ENCODE measurements around the gene TXNRD3. TPM values are rescaled to one million over a fixed set of nuclear protein-coding genes. Genes with fewer than 3 reads are reported as not detected.
A peak's percentile ranks its signal among the peaks of the same experiment; 100 is the strongest.

Gene TXNRD3
- total and polyA plus RNA-seq, 2 of the 4 experiments (the other 2 are of a cell fraction), result 3.9 to 8.4 TPM

DNA sequence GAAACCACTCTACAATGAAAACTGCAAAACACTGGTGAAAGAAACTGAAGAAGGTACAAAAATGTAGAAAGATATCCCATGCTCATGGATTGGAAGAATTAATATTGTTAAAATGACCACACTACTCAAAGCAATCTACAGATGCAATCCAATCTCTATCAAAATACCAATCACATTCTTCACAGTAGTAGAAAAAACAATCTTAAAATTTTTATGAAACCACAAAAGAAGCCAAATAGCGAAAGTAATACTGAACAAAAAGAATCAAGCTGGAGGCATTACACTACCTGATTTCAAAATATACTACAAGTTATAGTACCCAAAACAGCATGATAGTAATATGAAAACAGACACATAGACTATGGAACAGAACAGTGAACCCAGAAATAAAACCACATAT is 36.9 kb downstream of the TXNRD3 start:
- ATAC-seq (ENCODE audit: low read depth), result no peak
- H2AFZ ChIP-seq (replicated peaks; ENCODE audit: low read length, poor library complexity), result no peak overlapping the region
- H3K23ac ChIP-seq (ENCODE audit: low read depth, low read length), result no peak overlapping the region
- H3K4me3 ChIP-seq (ENCODE audit: insufficient read depth, low read depth, low read length), result no peak overlapping the region
- H2BK20ac ChIP-seq (ENCODE audit: low read depth, low read length), result no peak overlapping the region
- dilution Hi-C loops (cut with HindIII; ENCODE audit: low sequenced_read_pairs, unreplicated experiment) (no loop called here), intact Hi-C loops (cut with micrococcal nuclease) (no loop called here), in situ Hi-C loops (cut with MboI; ENCODE audit: low sequenced_read_pairs) (no loop called here)
- peak; percentile 18 for DNase-seq
- no peak overlapping the region for H2BK120ac ChIP-seq (ENCODE audit: low read depth, low read length)
- ChIA-PET CTCF (no interaction called here), POLR2A (ENCODE audit: unreplicated experiment) (no interaction called here)
- no peak overlapping the region for H2AK5ac ChIP-seq (ENCODE audit: low read depth, low read length)
- no peaks in the 10 kb centered on the region for H3K79me1 ChIP-seq (ENCODE audit: low read depth in 1 of 2, low read length in 2 of 2)
- no peaks in the 10 kb centered on the region for H3K27me3 ChIP-seq (ENCODE audit: control insufficient read depth, insufficient read depth, low read length)
- H2BK15ac ChIP-seq (ENCODE audit: low read depth, low read length), result no peak overlapping the region
- no peak overlapping the region for H2AK9ac ChIP-seq (replicated peaks; ENCODE audit: low read depth, low read length, poor library complexity)
- peaks cover 10% of the 10 kb centered on the region for H3K4me1 ChIP-seq (ENCODE audit: control insufficient read depth, insufficient read depth, low read length)
- H3K9ac ChIP-seq (ENCODE audit: low read depth, low read length), result no peak overlapping the region
- BruUV-seq (replicated peaks), result no TSS peak
- H3K4me2 ChIP-seq (ENCODE audit: low read depth, low read length), result no peak overlapping the region
- no peaks in the 10 kb centered on the region for H4K20me1 ChIP-seq (ENCODE audit: insufficient read depth, low read length)
- WGBS, 2 experiments (ENCODE audit: extremely low coverage in 2 of 2, insufficient read length in 1 of 2), result no CpG with 5 or more reads among the region's 1 CpG
- H2BK5ac ChIP-seq (ENCODE audit: low read depth, low read length, poor library complexity, severe bottlenecking), result no peak overlapping the region
- no peak overlapping the region for H3K27ac ChIP-seq (ENCODE audit: insufficient read depth, low read length)
- peaks cover 9% of the 10 kb centered on the region for H3K9me1 ChIP-seq (ENCODE audit: insufficient read depth, low read length)
- no peak overlapping the region for H3K14ac ChIP-seq (replicated peaks; ENCODE audit: low read depth, low read length)
- no peaks in the 10 kb centered on the region for H3K36me3 ChIP-seq (ENCODE audit: control insufficient read depth, insufficient read depth, low read length)
- no peak overlapping the region for H3K56ac ChIP-seq (ENCODE audit: extremely low read depth, insufficient read depth, low read length)
- TF ChIP-seq NFE2L2 (IDR thresholded peaks at IDR 0.05; ENCODE audit: low read depth, low read length) (no peak), RFX5 (IDR thresholded peaks at IDR 0.05; ENCODE audit: low read depth, low read length) (no peak), MXI1 (IDR thresholded peaks at IDR 0.05; ENCODE audit: borderline replicate concordance, low read depth, low read length) (no peak)
- TF ChIP-seq, protein P1, sequence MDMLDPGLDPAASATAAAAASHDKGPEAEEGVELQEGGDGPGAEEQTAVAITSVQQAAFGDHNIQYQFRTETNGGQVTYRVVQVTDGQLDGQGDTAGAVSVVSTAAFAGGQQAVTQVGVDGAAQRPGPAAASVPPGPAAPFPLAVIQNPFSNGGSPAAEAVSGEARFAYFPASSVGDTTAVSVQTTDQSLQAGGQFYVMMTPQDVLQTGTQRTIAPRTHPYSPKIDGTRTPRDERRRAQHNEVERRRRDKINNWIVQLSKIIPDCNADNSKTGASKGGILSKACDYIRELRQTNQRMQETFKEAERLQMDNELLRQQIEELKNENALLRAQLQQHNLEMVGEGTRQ (IDR thresholded peaks at IDR 0.05; ENCODE audit: low read depth, low read length), result no peak
- no peaks in the 10 kb centered on the region for H3K9me3 ChIP-seq (ENCODE audit: control insufficient read depth, insufficient read depth, low read length)
- no peak overlapping the region for H4K5ac ChIP-seq (ENCODE audit: low read depth, low read length)
- no peak overlapping the region for H4K91ac ChIP-seq (ENCODE audit: insufficient read depth, low read depth, low read length)
- no peak overlapping the region for H3K4ac ChIP-seq (ENCODE audit: low read depth, low read length)
- H4K8ac ChIP-seq (ENCODE audit: low read depth in 2 of 2, low read length in 2 of 2), result no peak overlapping the region
- H3K18ac ChIP-seq (ENCODE audit: low read depth, low read length), result no peak overlapping the region
